Lower leg skin (tissue), 4 donors: ENCODE measurements around the gene OTUD7B. TPM values are rescaled to one million over a fixed set of nuclear protein-coding genes. Genes with fewer than 3 reads are reported as not detected.

Source experiments
- DNase-seq, 2 donors: peaks; one replicate each; pipeline ENCODE4 v3.0.0-alpha.2; 2019; ENCODE audit warnings: low spot score in 2 of 2
- H3K4me3 ChIP-seq: fragments of 200-600 bp; sonication (generic); 2 replicates; pipeline ENCODE4 v1.5.1; 2017; ENCODE audit warnings: mild to moderate bottlenecking, low read depth; ENCODE audit not compliant: poor library complexity, severe bottlenecking
- CTCF ChIP-seq, 3 donors: fragments of 450-650 bp; IDR thresholded peaks; one replicate each; pipeline ENCODE4 v1.5.1; 2016; ENCODE audit warnings: antibody characterized with exemption in 3 of 3, mild to moderate bottlenecking in 3 of 3, moderate library complexity in 2 of 3
- POLR2A ChIP-seq, 2 donors: fragments of 450-650 bp; IDR thresholded peaks; one replicate each; pipeline ENCODE4 v1.6.1; 2016 to 2017; ENCODE audit warnings: antibody characterized with exemption in 2 of 2, mild to moderate bottlenecking in 1 of 2, moderate library complexity in 1 of 2
- WGBS, 2 donors: methylation state at CpG; one replicate each; pipeline ENCODE4 v1.1.5; 2018; 5-methylcytosine and 5-hydroxymethylcytosine counted together
- intact Hi-C: fragments of 100-400 bp; cut with DNase I; formaldehyde crosslinking; loops from one replicate; pipeline ENCODE4 v1.15.0; 2023; ENCODE audit warnings: low total_unique reads
- total RNA-seq, 4 donors: library from RNA; depleted of rRNA; stranded (reverse); fragments of >200 nt; gene quantifications; one replicate each; pipeline ENCODE4 v1.1.0, GENCODE V29; 2016

The OTUD7B gene
- total RNA-seq, 4 donors from 2014 or later, result 16.9 to 21.4 (median 18.4) TPM

- intact Hi-C loops, result no loop called here
- no peak for TF ChIP-seq CTCF (IDR thresholded peaks at IDR 0.05)
- TF ChIP-seq POLR2A (IDR thresholded peaks at IDR 0.05), result no peak
- 86 to 87% methylated on average over 3 of the region's 3 CpGs for WGBS, 2 donors
- H3K4me3 ChIP-seq, result no peak overlapping the region
- DNase-seq, result no peak
These were observed 33.2 kb downstream of the OTUD7B start for GRCh38 chr1:149977345-149977744.

DNA sequence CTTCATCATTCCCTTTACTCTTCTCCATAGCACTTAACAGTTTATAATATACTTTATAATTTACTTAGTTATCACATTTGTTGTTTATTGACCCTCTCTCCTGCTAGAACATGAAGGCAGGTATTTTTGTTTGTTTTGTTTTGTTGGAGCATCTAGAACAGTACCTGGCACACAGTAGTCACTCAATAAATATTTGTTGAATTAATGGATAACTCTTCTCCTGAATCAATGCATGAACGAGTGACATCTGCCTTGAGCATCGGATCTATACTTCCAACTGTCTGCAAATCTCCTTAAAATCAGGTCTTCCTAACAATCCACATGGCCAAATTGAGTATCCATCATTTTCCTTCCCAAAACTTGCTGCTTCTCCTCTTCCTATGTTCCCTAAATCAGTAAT is 38.0 kb downstream of the OTUD7B start:
- DNase-seq, result no peak
- no peak overlapping the region for H3K4me3 ChIP-seq
- WGBS, 2 donors, result 92 to 94% methylated on average over 2 of the region's 2 CpGs
- no peak for TF ChIP-seq POLR2A (IDR thresholded peaks at IDR 0.05)
- TF ChIP-seq CTCF (IDR thresholded peaks at IDR 0.05), result no peak
- intact Hi-C loops, result no loop called here

DNA sequence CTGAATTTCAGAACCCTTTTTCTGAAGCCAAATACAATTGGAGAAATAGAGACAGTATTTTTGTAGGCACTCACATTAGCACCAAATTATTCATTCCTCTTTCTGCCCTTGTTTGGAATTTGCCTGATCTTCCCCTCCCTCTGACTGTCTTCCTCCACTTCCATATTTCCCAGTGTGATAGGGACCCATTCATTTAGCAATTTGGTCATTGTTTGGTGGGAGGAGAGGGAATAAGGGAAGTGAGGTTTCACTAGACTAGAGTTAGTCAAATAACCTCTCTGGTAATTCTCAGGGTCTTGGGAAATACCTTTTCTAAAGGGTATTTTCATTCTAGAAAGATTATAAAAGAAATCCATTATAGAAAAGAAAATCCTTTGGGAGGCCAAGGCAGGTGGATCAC is 42.9 kb downstream of the OTUD7B start:
- no peak overlapping the region for H3K4me3 ChIP-seq
- TF ChIP-seq CTCF (IDR thresholded peaks at IDR 0.05) (no peak), POLR2A (IDR thresholded peaks at IDR 0.05) (no peak)
- intact Hi-C loops, result loop anchor here (10.0 kb wide), 1 partner anchor 207 kb away; no protein-coding TSS in a partner anchor
- no peak for DNase-seq

DNA sequence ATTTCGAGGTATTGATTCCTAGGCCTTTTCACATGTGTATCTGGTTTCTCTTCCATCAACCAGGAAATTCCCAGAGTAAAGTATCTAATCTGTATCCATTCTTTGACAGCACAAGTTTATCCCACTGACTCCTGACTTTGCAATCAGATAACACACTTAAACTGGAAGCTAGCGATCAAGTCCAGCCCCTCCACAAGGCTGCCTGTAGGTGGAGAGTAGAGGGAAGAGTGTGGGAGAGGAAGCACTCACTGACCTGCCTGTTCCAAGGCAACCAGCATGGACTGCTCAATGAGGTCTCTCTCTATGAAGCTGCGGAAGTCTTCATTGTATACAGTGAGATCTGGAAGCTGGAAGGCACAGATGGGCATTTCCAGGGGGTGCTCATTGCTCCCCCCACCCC is 43.5 kb downstream of the OTUD7B start:
- intact Hi-C loops, result loop anchor here (10.0 kb wide), 1 partner anchor 208 kb away; no protein-coding TSS in a partner anchor

GRCh38 chr1:149966405-149966804 is 44.1 kb downstream of the OTUD7B start:
- intact Hi-C loops, result loop anchor here (10.0 kb wide), 1 partner anchor 208 kb away; no protein-coding TSS in a partner anchor
- WGBS, 2 donors, result 53 to 62% methylated on average over 1 of the region's 1 CpG
- TF ChIP-seq POLR2A (IDR thresholded peaks at IDR 0.05) (no peak), CTCF (IDR thresholded peaks at IDR 0.05) (no peak)
- no peak for DNase-seq
- no peak overlapping the region for H3K4me3 ChIP-seq

More for the DNA sequence above, 43.5 kb downstream of the OTUD7B start:
- TF ChIP-seq CTCF (IDR thresholded peaks at IDR 0.05) (no peak), POLR2A (IDR thresholded peaks at IDR 0.05) (no peak)
- 91 to 95% methylated on average over 3 of the region's 3 CpGs for WGBS, 2 donors
- no peak for DNase-seq
- no peak overlapping the region for H3K4me3 ChIP-seq

GRCh38 chr1:149965440-149965839 is 45.1 kb downstream of the OTUD7B start:
- no peak overlapping the region for H3K4me3 ChIP-seq
- DNase-seq, result no peak
- 81 to 92% methylated on average over 3 of the region's 3 CpGs for WGBS, 2 donors
- TF ChIP-seq POLR2A (IDR thresholded peaks at IDR 0.05) (no peak), CTCF (IDR thresholded peaks at IDR 0.05) (no peak)
- intact Hi-C loops, result loop anchor here (10.0 kb wide), 1 partner anchor 209 kb away; no protein-coding TSS in a partner anchor
